Panc1 (cell line): Measurements from ENCODE around the gene FPGS. TPM values are rescaled to one million over a fixed set of nuclear protein-coding genes. Genes with fewer than 3 reads are reported as not detected.

Experiments
- ATAC-seq: fragments of 200-7000 bp; cut with Tn5 transposase; 2 replicates; pipeline ENCODE4 v1.9.1; 2020; ENCODE audit warnings: mild to moderate bottlenecking, moderate library complexity
- BruUV-seq: library from RNA; stranded (reverse); fragments of 400-500 nt; replicated peaks from 2 replicates; lab custom pipeline; 2021; lab: Mats Ljungman, UMichigan
- CTCF ChIA-PET: fragments of 300-600 bp; sonication (Branson Sonifier 250); formaldehyde crosslinking; loops from one replicate; lab custom pipeline; 2022; ENCODE audit warnings: antibody characterized with exemption; lab: Charles Lee
- POLR2A ChIA-PET: fragments of 300-600 bp; sonication (Branson Sonifier 250); formaldehyde crosslinking; loops from one replicate; lab custom pipeline; 2022; ENCODE audit warnings: antibody characterized with exemption; lab: Charles Lee
- DNase-seq: peaks from one replicate; pipeline ENCODE4 v3.0.0-alpha.2; 2010; ENCODE audit warnings: low read depth, low spot score
- H3K27ac ChIP-seq: 2 replicates; pipeline ENCODE4 v1.5.1; 2011; ENCODE audit warnings: mild to moderate bottlenecking, low read length, inconsistent platforms
- H3K27me3 ChIP-seq: fragments of 200-500 bp; sonication (Bioruptor generic); 2 replicates; pipeline ENCODE4 v1.6.0; 2014; ENCODE audit warnings: low read length, inconsistent platforms; ENCODE audit not compliant: control insufficient read depth, insufficient read depth
- H3K36me3 ChIP-seq: fragments of 200-500 bp; sonication (Bioruptor generic); 2 replicates; pipeline ENCODE4 v1.5.1; 2014; ENCODE audit warnings: inconsistent platforms, mild to moderate bottlenecking, low read length, moderate library complexity; ENCODE audit not compliant: control insufficient read depth, insufficient read depth
- H3K4me1 ChIP-seq: 2 replicates; pipeline ENCODE4 v1.5.1; 2011; ENCODE audit warnings: inconsistent platforms, mild to moderate bottlenecking, low read length, moderate library complexity; ENCODE audit not compliant: control insufficient read depth, insufficient read depth
- H3K4me3 ChIP-seq, 2 experiments: 2 replicates each; pipeline ENCODE4 v1.5.1; 2011 to 2012; ENCODE audit warnings: low read depth in 2 of 2, low read length in 2 of 2, mild to moderate bottlenecking in 2 of 2, inconsistent platforms in 1 of 2, moderate library complexity in 1 of 2
- H3K9me3 ChIP-seq: fragments of 200-500 bp; sonication (Bioruptor generic); 2 replicates; pipeline ENCODE4 v1.5.1; 2014; ENCODE audit warnings: low read depth, mild to moderate bottlenecking, inconsistent platforms, low read length, moderate library complexity; ENCODE audit not compliant: control insufficient read depth, insufficient read depth
- POLR2AphosphoS5 ChIP-seq: IDR thresholded peaks from 2 replicates; pipeline ENCODE4 v1.6.1; 2012; ENCODE audit warnings: mild to moderate bottlenecking, low read depth, low read length, moderate library complexity
- SIN3A ChIP-seq: IDR thresholded peaks from 2 replicates; pipeline ENCODE4 v1.6.1; 2012; ENCODE audit warnings: low read depth, mild to moderate bottlenecking, low read length, moderate library complexity, borderline replicate concordance; ENCODE audit not compliant: insufficient read depth
- TCF7L2 ChIP-seq: IDR thresholded peaks from 2 replicates; pipeline ENCODE4 v1.6.1; 2011; ENCODE audit warnings: mild to moderate bottlenecking, low read depth, low read length, inconsistent platforms
- in situ Hi-C: cut with HindIII; loops from 2 replicates; pipeline ENCODE4 v1.10.0; 2016; ENCODE audit warnings: low sequenced_read_pairs, low pct_unique_long_range_greater_than_20kb
- intact Hi-C: fragments of 100-400 bp; cut with micrococcal nuclease; formaldehyde crosslinking; loops from one replicate; pipeline ENCODE4 v1.10.0; 2022; ENCODE audit not compliant: unreplicated experiment
- total RNA-seq: library from RNA; stranded (reverse); gene quantifications from one replicate; pipeline ENCODE4 v1.2.1, GENCODE V29; 2021; ENCODE audit not compliant: unreplicated experiment
- TF ChIP-seq, protein P1 (sequence below), 2 experiments: IDR thresholded peaks; 2 replicates each; pipeline ENCODE4 v1.6.1; 2011 to 2012; ENCODE audit warnings: low read depth in 2 of 2, control low read depth in 1 of 2, low read length in 1 of 2, mild to moderate bottlenecking in 1 of 2, moderate library complexity in 1 of 2; ENCODE audit not compliant: insufficient read depth in 1 of 2
- TF ChIP-seq, protein P2 (sequence below): fragments of 450-650 bp; IDR thresholded peaks from 2 replicates; pipeline ENCODE4 v1.5.1; 2017; ENCODE audit warnings: mild to moderate bottlenecking

Gene FPGS
- total RNA-seq, 1 experiment from 2014 or later = 56.5 TPM

DNA sequence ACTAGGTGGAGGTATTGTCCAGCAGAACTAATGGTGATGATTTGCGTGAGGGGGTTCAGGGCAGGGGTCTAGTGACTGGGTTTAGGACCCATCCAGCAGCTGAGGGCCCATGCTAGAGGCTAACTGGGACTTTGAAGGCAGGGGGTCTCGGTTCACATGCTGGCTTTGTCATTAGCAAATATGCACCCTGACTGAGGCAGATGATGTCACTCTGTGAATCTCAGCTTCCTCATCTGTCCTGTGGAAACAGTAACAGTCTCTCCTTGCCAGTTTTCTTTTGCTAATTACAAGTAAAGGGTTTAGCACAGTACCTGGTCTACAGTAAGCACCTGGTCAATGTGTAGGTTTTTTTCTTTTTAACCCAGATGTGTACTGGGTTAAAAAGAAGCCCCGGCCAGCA lies 29.4 kb upstream of the FPGS start:
- ATAC-seq = no peak
- Histone ChIP-seq H3K27me3 (no peaks in the 10 kb centered on the region), H3K4me1 (no peaks in the 10 kb centered on the region), H3K9me3 (no peaks in the 10 kb centered on the region), H3K27ac (no peak overlapping the region), H3K36me3 (no peaks in the 10 kb centered on the region), H3K4me3 (no peak overlapping the region)
- CTCF ChIA-PET = interaction anchor here (0.7 kb wide), 1 partner anchor 8 kb away, joined by 4 read pairs; no protein-coding TSS in a partner anchor
- POLR2A ChIA-PET = no interaction called here
- DNase-seq = no peak
- TF ChIP-seq POLR2AphosphoS5 (no peak), SIN3A (no peak), TCF7L2 (no peak)
- TF ChIP-seq, protein P1, sequence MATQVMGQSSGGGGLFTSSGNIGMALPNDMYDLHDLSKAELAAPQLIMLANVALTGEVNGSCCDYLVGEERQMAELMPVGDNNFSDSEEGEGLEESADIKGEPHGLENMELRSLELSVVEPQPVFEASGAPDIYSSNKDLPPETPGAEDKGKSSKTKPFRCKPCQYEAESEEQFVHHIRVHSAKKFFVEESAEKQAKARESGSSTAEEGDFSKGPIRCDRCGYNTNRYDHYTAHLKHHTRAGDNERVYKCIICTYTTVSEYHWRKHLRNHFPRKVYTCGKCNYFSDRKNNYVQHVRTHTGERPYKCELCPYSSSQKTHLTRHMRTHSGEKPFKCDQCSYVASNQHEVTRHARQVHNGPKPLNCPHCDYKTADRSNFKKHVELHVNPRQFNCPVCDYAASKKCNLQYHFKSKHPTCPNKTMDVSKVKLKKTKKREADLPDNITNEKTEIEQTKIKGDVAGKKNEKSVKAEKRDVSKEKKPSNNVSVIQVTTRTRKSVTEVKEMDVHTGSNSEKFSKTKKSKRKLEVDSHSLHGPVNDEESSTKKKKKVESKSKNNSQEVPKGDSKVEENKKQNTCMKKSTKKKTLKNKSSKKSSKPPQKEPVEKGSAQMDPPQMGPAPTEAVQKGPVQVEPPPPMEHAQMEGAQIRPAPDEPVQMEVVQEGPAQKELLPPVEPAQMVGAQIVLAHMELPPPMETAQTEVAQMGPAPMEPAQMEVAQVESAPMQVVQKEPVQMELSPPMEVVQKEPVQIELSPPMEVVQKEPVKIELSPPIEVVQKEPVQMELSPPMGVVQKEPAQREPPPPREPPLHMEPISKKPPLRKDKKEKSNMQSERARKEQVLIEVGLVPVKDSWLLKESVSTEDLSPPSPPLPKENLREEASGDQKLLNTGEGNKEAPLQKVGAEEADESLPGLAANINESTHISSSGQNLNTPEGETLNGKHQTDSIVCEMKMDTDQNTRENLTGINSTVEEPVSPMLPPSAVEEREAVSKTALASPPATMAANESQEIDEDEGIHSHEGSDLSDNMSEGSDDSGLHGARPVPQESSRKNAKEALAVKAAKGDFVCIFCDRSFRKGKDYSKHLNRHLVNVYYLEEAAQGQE (IDR thresholded peaks at IDR 0.05; ENCODE audit: insufficient read depth in 1 of 2, low read depth in 2 of 2, low read length in 1 of 2) = no peak
- TF ChIP-seq, protein P2, sequence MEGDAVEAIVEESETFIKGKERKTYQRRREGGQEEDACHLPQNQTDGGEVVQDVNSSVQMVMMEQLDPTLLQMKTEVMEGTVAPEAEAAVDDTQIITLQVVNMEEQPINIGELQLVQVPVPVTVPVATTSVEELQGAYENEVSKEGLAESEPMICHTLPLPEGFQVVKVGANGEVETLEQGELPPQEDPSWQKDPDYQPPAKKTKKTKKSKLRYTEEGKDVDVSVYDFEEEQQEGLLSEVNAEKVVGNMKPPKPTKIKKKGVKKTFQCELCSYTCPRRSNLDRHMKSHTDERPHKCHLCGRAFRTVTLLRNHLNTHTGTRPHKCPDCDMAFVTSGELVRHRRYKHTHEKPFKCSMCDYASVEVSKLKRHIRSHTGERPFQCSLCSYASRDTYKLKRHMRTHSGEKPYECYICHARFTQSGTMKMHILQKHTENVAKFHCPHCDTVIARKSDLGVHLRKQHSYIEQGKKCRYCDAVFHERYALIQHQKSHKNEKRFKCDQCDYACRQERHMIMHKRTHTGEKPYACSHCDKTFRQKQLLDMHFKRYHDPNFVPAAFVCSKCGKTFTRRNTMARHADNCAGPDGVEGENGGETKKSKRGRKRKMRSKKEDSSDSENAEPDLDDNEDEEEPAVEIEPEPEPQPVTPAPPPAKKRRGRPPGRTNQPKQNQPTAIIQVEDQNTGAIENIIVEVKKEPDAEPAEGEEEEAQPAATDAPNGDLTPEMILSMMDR = no peak
- intact Hi-C loops (no loop called here), in situ Hi-C loops (no loop called here)
- no TSS peak for BruUV-seq

DNA sequence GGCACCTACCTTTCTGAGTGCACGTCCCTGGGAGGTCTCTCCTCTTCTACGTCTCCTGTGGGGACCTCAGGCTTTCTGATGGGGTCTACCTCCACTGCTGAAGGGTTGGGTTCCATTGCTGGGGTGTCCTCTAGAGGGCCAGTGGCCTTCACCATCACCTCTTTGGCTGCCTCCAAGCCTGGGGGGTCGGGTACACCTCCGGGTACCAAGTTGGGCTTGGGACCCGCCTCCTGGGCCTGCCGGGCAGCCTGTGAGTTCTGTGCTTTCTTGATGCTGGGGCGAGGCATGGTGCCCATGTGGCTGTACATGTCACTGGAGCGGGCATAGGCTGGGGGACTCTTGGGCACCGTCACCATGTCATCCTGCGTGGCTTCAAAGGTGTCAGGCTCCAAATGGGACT lies 28.7 kb upstream of the FPGS start:
- ATAC-seq (no peak), DNase-seq (no peak)
- in situ Hi-C loops = no loop called here
- BruUV-seq = no TSS peak
- H3K27me3 ChIP-seq = no peaks in the 10 kb centered on the region
- no peaks in the 10 kb centered on the region for H3K36me3 ChIP-seq
- ChIA-PET POLR2A (no interaction called here), CTCF (interaction anchor here (0.8 kb wide), 1 partner anchor 39 kb away, joined by 3 read pairs; the partner anchor contains the start of gene TOR2A)
- no peak overlapping the region for H3K27ac ChIP-seq
- H3K4me1 ChIP-seq = no peaks in the 10 kb centered on the region
- H3K4me3 ChIP-seq = no peak overlapping the region
- TF ChIP-seq, protein P1 (IDR thresholded peaks at IDR 0.05; ENCODE audit: insufficient read depth in 1 of 2, low read depth in 2 of 2, low read length in 1 of 2) = no peak
- TF ChIP-seq TCF7L2 (no peak), POLR2AphosphoS5 (no peak), SIN3A (no peak)
- TF ChIP-seq, protein P2 = no peak
- intact Hi-C loops = no loop called here
- no peaks in the 10 kb centered on the region for H3K9me3 ChIP-seq
